H9 (cell line): ENCODE measurements around the gene KRT81. TPM values are rescaled to one million over a fixed set of nuclear protein-coding genes. Genes with fewer than 3 reads are reported as not detected.

Source experiments
- DNase-seq: peaks from one replicate; pipeline ENCODE4 v3.0.0-alpha.2; 2017
- H2AFZ ChIP-seq: one replicate; pipeline ENCODE4 v1.6.1; 2013; ENCODE audit warnings: mild to moderate bottlenecking, low read length, control low read depth, moderate library complexity
- H2AK5ac ChIP-seq: 2 replicates; pipeline ENCODE4 v1.6.1; 2013; ENCODE audit warnings: low read length, control low read depth, mixed read lengths; ENCODE audit not compliant: insufficient read length
- H2BK120ac ChIP-seq: one replicate; pipeline ENCODE4 v1.6.1; 2013; ENCODE audit warnings: low read depth, mild to moderate bottlenecking, low read length, control low read depth, inconsistent platforms; ENCODE audit not compliant: poor library complexity, severe bottlenecking
- H2BK12ac ChIP-seq: 2 replicates; pipeline ENCODE4 v1.6.1; 2013; ENCODE audit warnings: low read length, control low read depth, mixed read lengths, low read depth; ENCODE audit not compliant: insufficient read length
- H2BK15ac ChIP-seq: 2 replicates; pipeline ENCODE4 v1.6.1; 2013; ENCODE audit warnings: low read depth, low read length, control low read depth
- H2BK20ac ChIP-seq: one replicate; pipeline ENCODE4 v1.6.1; 2013; ENCODE audit warnings: low read depth, mild to moderate bottlenecking, low read length, control low read depth, inconsistent platforms; ENCODE audit not compliant: poor library complexity, severe bottlenecking
- H2BK5ac ChIP-seq: 2 replicates; pipeline ENCODE4 v1.6.1; 2013; ENCODE audit warnings: low read length, control low read depth, mixed read lengths; ENCODE audit not compliant: insufficient read length
- H3K14ac ChIP-seq: 2 replicates; pipeline ENCODE4 v1.6.1; 2013; ENCODE audit warnings: low read length, control low read depth; ENCODE audit not compliant: insufficient read depth
- H3K18ac ChIP-seq: 2 replicates; pipeline ENCODE4 v1.6.1; 2013; ENCODE audit warnings: low read depth, mild to moderate bottlenecking, mixed read lengths, low read length, control low read depth; ENCODE audit not compliant: insufficient read length
- H3K23ac ChIP-seq: 2 replicates; pipeline ENCODE4 v1.6.1; 2013; ENCODE audit warnings: low read length, control low read depth, mixed read lengths, low read depth; ENCODE audit not compliant: insufficient read length
- H3K23me2 ChIP-seq: 2 replicates; pipeline ENCODE4 v1.6.1; 2013; ENCODE audit warnings: low read depth, mild to moderate bottlenecking, mixed read lengths, low read length, control low read depth; ENCODE audit not compliant: insufficient read length, poor library complexity, severe bottlenecking
- H3K27ac ChIP-seq: 2 replicates; pipeline ENCODE4 v1.5.1; 2013; ENCODE audit warnings: low read length, control low read depth, mixed read lengths, low read depth; ENCODE audit not compliant: insufficient read length
- H3K27me3 ChIP-seq: 2 replicates; pipeline ENCODE4 v1.6.1; 2013; ENCODE audit warnings: low read length, control low read depth, inconsistent platforms; ENCODE audit not compliant: insufficient read depth
- H3K4ac ChIP-seq: 2 replicates; pipeline ENCODE4 v1.6.1; 2013; ENCODE audit warnings: low read depth, mild to moderate bottlenecking, control low read depth, inconsistent platforms, low read length, moderate library complexity
- H3K4me1 ChIP-seq: 2 replicates; pipeline ENCODE4 v1.6.1; 2013; ENCODE audit warnings: low read length, control low read depth, inconsistent platforms; ENCODE audit not compliant: insufficient read depth
- H3K4me2 ChIP-seq: 2 replicates; pipeline ENCODE4 v1.6.1; 2013; ENCODE audit warnings: low read length, control low read depth, mixed read lengths; ENCODE audit not compliant: insufficient read length, insufficient read depth
- H3K56ac ChIP-seq: 2 replicates; pipeline ENCODE4 v1.6.1; 2013; ENCODE audit warnings: low read depth, mild to moderate bottlenecking, mixed read lengths, low read length, control low read depth; ENCODE audit not compliant: insufficient read length
- H3K79me1 ChIP-seq: 2 replicates; pipeline ENCODE4 v1.6.1; 2013; ENCODE audit warnings: low read depth, mild to moderate bottlenecking, moderate library complexity, low read length, control low read depth, inconsistent platforms; ENCODE audit not compliant: insufficient read depth, poor library complexity, severe bottlenecking
- H3K79me2 ChIP-seq: 2 replicates; pipeline ENCODE4 v1.6.1; 2013; ENCODE audit warnings: low read length, control low read depth, inconsistent platforms; ENCODE audit not compliant: insufficient read depth
- H3K9ac ChIP-seq: 2 replicates; pipeline ENCODE4 v1.6.1; 2013; ENCODE audit warnings: low read length, control low read depth, mixed read lengths; ENCODE audit not compliant: insufficient read length; ENCODE audit errors: extremely low read depth
- H3K9me3 ChIP-seq: one replicate; pipeline ENCODE4 v1.6.1; 2013; ENCODE audit warnings: low read depth, low read length, inconsistent platforms; ENCODE audit not compliant: control insufficient read depth
- H3T11ph ChIP-seq: one replicate; pipeline ENCODE4 v1.6.1; 2013; ENCODE audit warnings: mild to moderate bottlenecking, low read length, control low read depth, inconsistent platforms
- H4K20me1 ChIP-seq: one replicate; pipeline ENCODE4 v1.6.1; 2013; ENCODE audit not compliant: control insufficient read depth, insufficient read length, insufficient read depth
- H4K5ac ChIP-seq: 2 replicates; pipeline ENCODE4 v1.6.1; 2013; ENCODE audit warnings: low read depth, mild to moderate bottlenecking, mixed read lengths, low read length, control low read depth; ENCODE audit not compliant: insufficient read length
- H4K8ac ChIP-seq: replicated peaks from 2 replicates; pipeline ENCODE4 v1.6.1; 2013; ENCODE audit warnings: low read length, control low read depth, mixed read lengths, low read depth; ENCODE audit not compliant: insufficient read length
- H4K91ac ChIP-seq: 2 replicates; pipeline ENCODE4 v1.6.1; 2013; ENCODE audit warnings: low read depth, mild to moderate bottlenecking, moderate library complexity, mixed read lengths, low read length, control low read depth; ENCODE audit not compliant: insufficient read length
- H3K27ac Mint-ChIP-seq, 3 experiments: 2 replicates in 2 of 3; 3 replicates in 1 of 3; pipeline ENCODE4 v1.8.0; 2020 to 2021; ENCODE audit warnings: mixed read lengths in 3 of 3, mild to moderate bottlenecking in 1 of 3, moderate library complexity in 1 of 3
- H3K27me3 Mint-ChIP-seq: 2 replicates; pipeline ENCODE4 v1.8.0; 2021; ENCODE audit warnings: low read depth, mild to moderate bottlenecking, moderate library complexity, mixed read lengths
- H3K36me3 Mint-ChIP-seq, 3 experiments: 2 replicates in 2 of 3; 3 replicates in 1 of 3; pipeline ENCODE4 v1.8.0; 2020 to 2021; ENCODE audit warnings: low read depth in 3 of 3, mixed read lengths in 3 of 3; ENCODE audit not compliant: insufficient read depth in 1 of 3
- H3K4me1 Mint-ChIP-seq, 2 experiments: 2 replicates each; pipeline ENCODE4 v1.8.0; 2020; ENCODE audit warnings: mixed read lengths in 2 of 2
- H3K4me3 Mint-ChIP-seq, 2 experiments: 2 replicates in 1 of 2; 3 replicates in 1 of 2; pipeline ENCODE4 v1.8.0; 2020 to 2021; ENCODE audit warnings: mild to moderate bottlenecking in 2 of 2, mixed read lengths in 2 of 2, moderate library complexity in 1 of 2
- H3K9me3 Mint-ChIP-seq, 2 experiments: 2 replicates in 1 of 2; 3 replicates in 1 of 2; pipeline ENCODE4 v1.8.0; 2020; ENCODE audit warnings: mild to moderate bottlenecking in 2 of 2, mixed read lengths in 2 of 2, moderate library complexity in 1 of 2
- CTCF ChIP-seq: fragments of 200-600 bp; sonication (generic); conservative IDR thresholded peaks from 3 replicates; pipeline ENCODE4 v1.8.0; 2021; ENCODE audit warnings: antibody characterized with exemption, mild to moderate bottlenecking
- WGBS: extraction: QIAGEN DNeasy Blood & Tissue Kit; methylation state at CpG from one replicate; pipeline ENCODE4 v1.1.7; 2013; ENCODE audit warnings: missing lambda C conversion rate, low lambda C conversion rate, mixed read lengths; ENCODE audit not compliant: insufficient read length; ENCODE audit errors: extremely low coverage; 5-methylcytosine and 5-hydroxymethylcytosine counted together
- total RNA-seq: library from RNA; stranded (reverse); gene quantifications from 2 replicates; pipeline ENCODE4 v1.2.1, GENCODE V29; 2021

KRT81 gene
- total RNA-seq, 1 experiment from 2014 or later = not detected

- H3K27ac Mint-ChIP-seq = no peak overlapping the region
- Histone ChIP-seq H3K4me2 (no peak overlapping the region), H4K20me1 (no peaks in the 10 kb centered on the region), H3K27me3 (no peaks in the 10 kb centered on the region), H2AK5ac (no peak overlapping the region), H3K4me1 (no peaks in the 10 kb centered on the region), H4K8ac (no peak overlapping the region), H3T11ph (no peak overlapping the region), H3K27ac (no peak overlapping the region), H3K23me2 (no peaks in the 10 kb centered on the region), H4K91ac (no peak overlapping the region), H2BK120ac (no peak overlapping the region), H3K79me2 (no peaks in the 10 kb centered on the region), H3K23ac (no peak overlapping the region), H2BK15ac (no peak overlapping the region), H4K5ac (no peak overlapping the region), H3K4ac (no peak overlapping the region), H3K9me3 (no peaks in the 10 kb centered on the region), H2BK12ac (no peak overlapping the region), H3K9ac (no peak overlapping the region), H2AFZ (no peak overlapping the region), H3K79me1 (no peaks in the 10 kb centered on the region), H2BK5ac (no peak overlapping the region), H3K18ac (no peak overlapping the region), H3K56ac (no peak overlapping the region), H3K14ac (no peak overlapping the region), H2BK20ac (no peak overlapping the region)
- H3K36me3 Mint-ChIP-seq = no peaks in the 10 kb centered on the region
- peaks cover 1% of the 10 kb centered on the region; the same call in 1 of the 2 replicates for H3K27me3 Mint-ChIP-seq
- H3K4me3 Mint-ChIP-seq = no peak overlapping the region
- no CpG with 5 or more reads among the region's 3 CpGs for WGBS
- no peaks in the 10 kb centered on the region for H3K9me3 Mint-ChIP-seq
- H3K4me1 Mint-ChIP-seq = peaks cover 9 to 10% of the 10 kb centered on the region in 2 experiments
- DNase-seq = no peak
- no peak for TF ChIP-seq CTCF
Observed at GRCh38 chr12:52334185-52334584, 42.9 kb upstream of the KRT81 start.
